Activated CD8-positive, alpha-beta memory T cell treated with anti-CD3 and anti-CD28 coated beads, Interleukin-2, amount 10 ng/mL, durations not matched to agents 7 days and 5 days (primary cell): ENCODE data around the gene ULK2. TPM values are rescaled to one million over a fixed set of nuclear protein-coding genes. Genes with fewer than 3 reads are reported as not detected.

Source experiments
- ATAC-seq: fragments of 150-1000 bp; cut with Tn5 transposase; one replicate; pipeline ENCODE4 v1.10.0; 2021; ENCODE audit warnings: moderate library complexity
- CTCF ChIA-PET: fragments of 350-600 bp; sonication (Branson Sonifier 250); formaldehyde crosslinking; loops from one replicate; lab custom pipeline; 2021; ENCODE audit warnings: antibody characterized with exemption; lab: Charles Lee
- DNase-seq: peaks from one replicate; pipeline ENCODE4 v3.0.0-alpha.2; 2020
- H3K27ac Mint-ChIP-seq: one replicate; pipeline ENCODE4 v1.8.0; 2021; ENCODE audit warnings: mild to moderate bottlenecking, mixed read lengths
- H3K27me3 Mint-ChIP-seq: one replicate; pipeline ENCODE4 v1.8.0; 2021; ENCODE audit warnings: mixed read lengths
- H3K36me3 Mint-ChIP-seq: one replicate; pipeline ENCODE4 v1.8.0; 2021; ENCODE audit warnings: mild to moderate bottlenecking, mixed read lengths
- H3K4me1 Mint-ChIP-seq: one replicate; pipeline ENCODE4 v1.8.0; 2021; ENCODE audit warnings: mixed read lengths
- H3K4me3 Mint-ChIP-seq: one replicate; pipeline ENCODE4 v1.8.0; 2021; ENCODE audit warnings: mild to moderate bottlenecking, moderate library complexity, mixed read lengths
- H3K9me3 Mint-ChIP-seq: one replicate; pipeline ENCODE4 v1.8.0; 2022; ENCODE audit warnings: low read depth, mixed read lengths
- total RNA-seq, 2 experiments: library from RNA; stranded (reverse); gene quantifications; one replicate each; pipeline ENCODE4 v1.2.3, GENCODE V29; 2021

ULK2 gene
- total RNA-seq, 2 experiments from 2014 or later = 5.3 to 11.2 TPM

DNA sequence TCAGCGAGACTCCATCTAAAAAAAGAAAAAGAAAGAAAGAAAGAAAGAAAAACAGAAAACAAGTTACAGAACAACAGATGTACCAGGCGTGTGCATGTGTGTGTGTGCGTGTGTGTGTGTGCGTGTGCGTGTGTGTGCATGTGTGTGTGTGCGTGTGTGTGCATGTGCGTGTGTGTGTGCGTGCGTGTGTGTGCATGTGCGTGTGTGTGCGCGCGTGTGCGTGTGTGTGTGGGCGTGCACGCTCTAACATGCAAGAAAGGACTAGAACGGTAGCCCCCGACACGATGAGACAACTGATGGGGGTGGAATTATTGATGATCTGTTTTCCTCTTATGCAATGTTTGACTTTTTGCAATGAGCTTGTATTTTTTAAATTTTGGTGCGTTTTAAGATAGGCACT, 121.2 kb downstream of the ULK2 start:
- DNase-seq (no peak), ATAC-seq (no peak)
- Mint-ChIP-seq H3K36me3 (no peaks in the 10 kb centered on the region), H3K4me1 (peaks cover 4% of the 10 kb centered on the region), H3K9me3 (no peaks in the 10 kb centered on the region), H3K27me3 (peaks cover 18% of the 10 kb centered on the region), H3K4me3 (no peak overlapping the region), H3K27ac (no peak overlapping the region)
- CTCF ChIA-PET = no interaction called here

DNA sequence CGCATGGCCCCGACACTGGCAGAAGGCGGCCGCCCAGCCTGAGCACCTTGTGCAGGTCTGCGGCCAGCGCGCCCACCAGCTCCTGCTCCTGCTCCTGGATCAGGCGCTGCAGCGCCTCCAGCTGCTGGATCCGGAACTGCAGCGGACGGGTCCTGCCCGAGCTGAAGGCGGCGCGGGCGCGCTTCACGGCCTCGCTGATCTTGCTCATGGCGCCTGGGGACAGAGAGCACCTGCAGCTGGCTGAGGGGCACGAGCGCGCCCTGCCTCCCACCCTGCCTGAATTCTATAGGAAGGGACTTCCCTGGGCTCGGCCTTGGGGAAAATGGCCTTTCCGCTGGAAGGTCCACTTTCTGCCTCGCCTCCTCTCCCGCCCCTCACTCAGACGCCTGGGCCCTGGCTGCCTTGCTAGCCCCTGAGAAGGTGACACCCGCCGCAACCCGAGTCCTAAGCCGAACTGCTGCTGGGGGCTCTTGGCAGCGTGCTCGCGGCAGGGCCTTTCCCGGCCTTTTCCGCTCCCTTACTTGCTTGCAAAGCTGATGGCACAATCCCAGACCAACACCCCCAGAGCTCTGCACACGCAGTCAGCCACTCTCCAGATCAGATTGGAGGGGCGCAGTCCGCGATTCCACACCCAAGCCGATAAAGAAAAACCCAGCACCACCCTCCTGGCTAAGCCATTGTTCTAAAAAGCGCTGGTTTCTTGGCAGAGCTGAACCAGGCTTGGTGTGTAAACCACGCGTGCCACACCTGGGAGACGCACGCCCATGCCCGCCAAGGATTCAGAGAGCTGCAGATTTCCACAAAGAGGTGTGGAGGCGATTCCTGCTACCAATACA, 122.6 kb downstream of the ULK2 start:
- H3K9me3 Mint-ChIP-seq = no peaks in the 10 kb centered on the region
- no peaks in the 10 kb centered on the region for H3K36me3 Mint-ChIP-seq
- ATAC-seq (peak; percentile 91), DNase-seq (peak; percentile 89)
- H3K4me1 Mint-ChIP-seq = peaks cover under 1% of the 10 kb centered on the region
- peaks cover 9% of the 10 kb centered on the region for H3K27me3 Mint-ChIP-seq
- H3K27ac Mint-ChIP-seq = no peak overlapping the region
- CTCF ChIA-PET = interaction anchor here (0.9 to 2.5 kb wide), 23 partner anchors 8 to 452 kb away, joined by 3 to 18 read pairs (median 4); no protein-coding TSS in a partner anchor
- peak overlapping the region; percentile 66 for H3K4me3 Mint-ChIP-seq

DNA sequence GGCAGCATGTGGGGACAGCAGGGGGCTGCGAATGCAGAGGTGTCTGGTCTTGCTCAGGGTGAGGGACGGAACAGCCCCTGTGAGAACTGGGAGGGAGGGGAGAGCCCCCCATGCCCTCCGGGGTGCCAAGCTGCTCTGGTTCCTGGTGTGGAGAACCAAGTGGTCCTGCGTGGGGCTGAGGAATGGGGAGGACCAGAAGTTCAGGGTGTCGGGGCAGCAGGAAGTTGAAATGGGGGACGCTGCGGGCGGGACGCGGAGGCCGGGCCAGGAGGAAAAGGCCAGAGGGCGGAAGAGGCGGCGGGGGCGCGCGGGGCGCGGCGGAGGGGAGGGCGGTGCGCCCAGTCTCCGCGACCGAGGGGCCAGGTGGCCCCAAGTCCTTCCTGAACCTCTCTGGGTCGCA, 123.2 kb downstream of the ULK2 start:
- CTCF ChIA-PET = interaction anchor here (0.9 to 2.5 kb wide), 21 partner anchors 9 to 451 kb away, joined by 3 to 18 read pairs (median 4); no protein-coding TSS in a partner anchor
- Mint-ChIP-seq H3K27me3 (peaks cover 9% of the 10 kb centered on the region), H3K4me3 (peak overlapping the region; percentile 66), H3K4me1 (no peaks in the 10 kb centered on the region), H3K27ac (no peak overlapping the region), H3K9me3 (no peaks in the 10 kb centered on the region), H3K36me3 (no peaks in the 10 kb centered on the region)
- no peak for DNase-seq
- ATAC-seq = peak; percentile 57

DNA sequence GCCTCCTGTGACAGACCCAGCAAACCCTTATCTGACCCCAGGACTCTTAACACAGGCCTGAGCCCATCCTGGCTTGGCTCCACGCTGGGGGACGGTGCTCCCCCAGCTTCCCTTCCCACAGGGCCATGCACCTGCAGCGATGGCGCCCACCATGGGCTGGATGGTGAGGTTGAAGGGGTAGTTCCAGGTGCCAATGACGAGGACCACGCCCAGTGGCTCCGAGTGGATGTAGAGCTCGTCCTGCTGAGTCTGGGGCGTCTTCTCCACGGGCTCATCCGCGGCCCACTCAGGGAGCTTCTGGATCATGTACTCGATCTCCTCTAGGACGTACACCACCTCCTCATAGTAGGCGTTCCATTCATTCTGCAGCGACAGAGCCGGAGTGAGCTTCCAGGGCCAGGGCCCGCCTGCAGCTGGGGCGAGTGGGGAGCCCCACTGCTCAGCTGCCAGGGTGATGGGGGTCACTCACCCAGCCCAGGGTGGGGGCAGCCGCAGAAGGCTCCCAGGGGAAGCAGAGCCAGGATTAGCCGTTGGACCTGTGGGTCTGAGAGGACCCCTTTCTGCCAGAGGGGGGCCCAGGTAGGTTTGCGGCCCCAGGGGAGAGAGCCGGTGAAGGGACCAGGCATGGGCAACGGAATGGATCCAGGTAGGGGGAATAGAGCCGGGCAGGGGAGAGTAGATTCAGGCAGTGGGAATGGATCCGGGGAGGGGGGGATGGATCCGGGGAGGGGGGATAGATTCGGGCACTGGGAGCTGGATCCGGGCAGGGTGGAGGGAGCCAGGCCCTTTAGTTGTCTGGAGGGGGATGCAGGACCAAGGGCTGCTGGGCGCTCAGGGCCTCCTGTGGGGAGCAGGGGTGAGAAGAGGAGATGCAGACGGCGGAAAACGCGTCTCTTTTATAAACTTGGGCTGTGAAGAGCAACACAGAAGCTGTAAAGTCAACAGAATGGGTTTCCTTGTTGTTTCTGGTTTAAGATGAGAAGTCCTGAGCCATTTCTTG, 124.3 kb downstream of the ULK2 start:
- no peaks in the 10 kb centered on the region for H3K9me3 Mint-ChIP-seq
- H3K4me3 Mint-ChIP-seq = no peak overlapping the region
- DNase-seq (no peak), ATAC-seq (no peak)
- CTCF ChIA-PET = interaction anchor here (1.0 to 2.5 kb wide), 5 partner anchors 19 to 404 kb away, joined by 3 to 18 read pairs (median 7); no protein-coding TSS in a partner anchor
- H3K36me3 Mint-ChIP-seq = no peaks in the 10 kb centered on the region
- no peaks in the 10 kb centered on the region for H3K4me1 Mint-ChIP-seq
- no peak overlapping the region for H3K27ac Mint-ChIP-seq
- H3K27me3 Mint-ChIP-seq = peaks cover 3% of the 10 kb centered on the region

DNA sequence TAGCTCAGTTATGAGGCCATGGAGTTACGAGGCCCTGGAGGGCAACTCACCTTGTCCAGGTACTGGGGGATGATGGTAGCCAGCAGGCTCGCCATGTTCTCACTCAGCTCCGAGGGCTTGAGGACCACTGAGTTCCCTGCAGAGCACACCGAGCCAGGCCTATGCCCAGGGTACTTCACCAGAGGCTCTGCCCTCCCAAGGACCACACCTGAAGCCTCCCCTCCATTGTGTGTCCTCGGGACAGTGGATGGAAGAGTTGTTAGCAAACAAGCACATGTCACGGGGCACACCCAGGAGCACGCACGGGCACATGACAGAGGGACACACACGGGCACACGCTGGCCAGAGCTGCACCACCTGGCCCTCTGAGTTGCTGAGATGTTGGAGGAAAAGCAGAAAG, 125.2 kb downstream of the ULK2 start:
- H3K27ac Mint-ChIP-seq = no peak overlapping the region
- no peak overlapping the region for H3K4me3 Mint-ChIP-seq
- no peaks in the 10 kb centered on the region for H3K9me3 Mint-ChIP-seq
- H3K36me3 Mint-ChIP-seq = no peaks in the 10 kb centered on the region
- H3K4me1 Mint-ChIP-seq = no peaks in the 10 kb centered on the region
- DNase-seq = no peak
- no peaks in the 10 kb centered on the region for H3K27me3 Mint-ChIP-seq
- no peak for ATAC-seq
- CTCF ChIA-PET = interaction anchor here (1.0 to 2.3 kb wide), 3 partner anchors 9 to 24 kb away, joined by 3 to 7 read pairs (median 3); no protein-coding TSS in a partner anchor

DNA sequence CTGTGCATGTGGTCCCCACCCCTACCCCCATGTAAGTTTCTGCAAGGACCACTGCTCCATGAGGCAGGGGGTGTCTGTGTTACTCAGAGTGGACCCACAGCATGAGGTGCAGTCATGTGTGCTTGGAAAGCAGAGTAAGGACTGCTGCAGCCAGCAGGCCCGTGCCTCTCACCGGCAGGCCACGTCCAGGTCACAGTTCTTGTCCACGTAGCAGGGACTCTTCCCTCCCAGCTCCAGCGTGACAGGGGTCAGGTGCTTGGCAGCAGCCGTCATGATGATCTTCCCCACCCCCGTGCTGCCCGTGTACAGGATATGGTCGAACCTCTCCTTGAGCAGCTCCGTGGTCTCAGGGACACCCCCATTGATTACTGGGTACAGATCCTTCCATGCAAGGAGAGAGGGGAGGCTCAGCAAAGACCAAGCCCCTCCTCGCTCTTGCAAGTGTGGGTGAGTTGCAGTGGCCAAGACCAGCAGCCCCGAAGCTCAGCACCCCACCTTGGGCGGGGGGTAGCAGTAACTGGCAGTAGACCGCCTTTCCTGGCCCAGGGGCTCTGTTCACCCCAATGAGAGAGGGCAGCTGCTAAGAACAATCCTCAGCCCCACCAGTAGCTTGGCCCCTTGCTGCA, 125.8 kb downstream of the ULK2 start:
- DNase-seq = no peak
- H3K36me3 Mint-ChIP-seq = no peaks in the 10 kb centered on the region
- H3K9me3 Mint-ChIP-seq = no peaks in the 10 kb centered on the region
- CTCF ChIA-PET = interaction anchor here (1.0 to 2.3 kb wide), 3 partner anchors 10 to 25 kb away, joined by 3 to 7 read pairs (median 3); no protein-coding TSS in a partner anchor
- H3K4me1 Mint-ChIP-seq = no peaks in the 10 kb centered on the region
- no peak overlapping the region for H3K27ac Mint-ChIP-seq
- no peaks in the 10 kb centered on the region for H3K27me3 Mint-ChIP-seq
- ATAC-seq = no peak
- no peak overlapping the region for H3K4me3 Mint-ChIP-seq

DNA sequence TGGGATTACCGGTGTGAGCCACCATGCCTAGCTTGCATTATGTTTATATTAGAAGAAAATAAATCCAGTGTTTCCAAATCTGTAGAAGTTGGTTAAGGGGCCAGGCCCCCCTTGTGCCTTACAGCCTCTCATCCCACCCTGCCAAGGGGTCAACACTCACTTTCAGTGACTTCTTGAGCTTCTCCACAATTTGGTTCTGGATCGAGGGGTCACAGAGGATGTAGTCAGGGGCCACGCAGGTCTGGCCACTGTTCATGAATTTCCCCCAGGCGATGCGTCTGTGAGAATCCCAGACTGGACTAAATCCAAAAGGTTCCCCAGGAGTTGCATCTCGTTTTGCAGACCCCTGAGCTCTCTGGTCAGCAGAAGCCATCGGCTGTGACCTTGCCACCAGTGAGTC, 126.8 kb downstream of the ULK2 start:
- Mint-ChIP-seq H3K27me3 (no peaks in the 10 kb centered on the region), H3K27ac (no peak overlapping the region), H3K4me3 (no peak overlapping the region), H3K36me3 (no peaks in the 10 kb centered on the region), H3K9me3 (no peaks in the 10 kb centered on the region), H3K4me1 (no peaks in the 10 kb centered on the region)
- DNase-seq (no peak), ATAC-seq (no peak)
- CTCF ChIA-PET = no interaction called here

DNA sequence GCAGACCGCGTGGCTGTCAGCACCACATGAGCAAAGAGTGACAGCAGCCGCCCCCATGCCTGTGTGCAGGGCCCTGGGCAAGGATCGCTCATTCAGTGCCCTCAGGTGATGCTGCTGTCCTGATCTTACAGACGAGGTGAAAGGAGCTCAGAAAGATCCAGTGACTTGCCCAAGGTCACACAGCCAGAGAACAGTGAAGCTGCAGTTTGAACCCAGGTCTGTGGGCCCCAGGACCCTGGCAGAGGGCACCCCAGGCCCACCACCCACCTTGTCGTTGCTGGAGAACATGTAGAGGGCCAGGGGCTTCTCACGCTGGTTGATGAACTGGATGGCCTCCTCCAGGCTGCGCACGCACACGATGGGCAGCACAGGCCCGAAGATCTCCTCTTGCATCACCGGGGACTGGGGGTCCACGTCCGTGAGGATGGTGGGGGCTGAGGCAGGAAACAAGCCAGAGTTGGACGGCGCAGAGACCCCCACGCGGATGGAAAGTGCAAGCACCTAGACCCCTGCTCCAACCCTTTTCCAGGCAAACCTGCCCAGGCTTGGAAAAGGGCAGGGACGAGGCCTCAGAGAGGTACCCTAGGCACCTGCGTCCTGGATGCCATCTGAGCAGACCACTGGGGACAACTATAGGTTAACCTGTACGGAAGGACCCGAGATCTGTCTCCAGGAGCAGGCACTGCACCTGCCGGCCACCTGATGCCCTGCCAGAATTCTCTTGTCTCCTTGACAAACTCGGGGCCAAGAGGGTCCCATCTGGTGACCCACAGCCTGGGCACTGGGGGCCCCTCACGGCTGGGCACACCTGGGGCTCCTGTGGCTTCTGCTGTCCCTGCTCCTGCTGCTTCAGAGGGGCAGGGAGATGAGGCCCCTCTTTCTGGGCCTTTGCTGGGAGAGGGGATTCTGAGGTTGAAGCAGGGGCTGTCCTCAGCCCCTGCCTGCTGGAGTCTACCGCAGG, 128.2 kb downstream of the ULK2 start:
- no peak for ATAC-seq
- H3K4me3 Mint-ChIP-seq = no peak overlapping the region
- no peak overlapping the region for H3K27ac Mint-ChIP-seq
- peaks cover 2% of the 10 kb centered on the region for H3K27me3 Mint-ChIP-seq
- no peak for DNase-seq
- H3K36me3 Mint-ChIP-seq = no peaks in the 10 kb centered on the region
- CTCF ChIA-PET = no interaction called here
- H3K4me1 Mint-ChIP-seq = no peaks in the 10 kb centered on the region
- H3K9me3 Mint-ChIP-seq = no peaks in the 10 kb centered on the region

DNA sequence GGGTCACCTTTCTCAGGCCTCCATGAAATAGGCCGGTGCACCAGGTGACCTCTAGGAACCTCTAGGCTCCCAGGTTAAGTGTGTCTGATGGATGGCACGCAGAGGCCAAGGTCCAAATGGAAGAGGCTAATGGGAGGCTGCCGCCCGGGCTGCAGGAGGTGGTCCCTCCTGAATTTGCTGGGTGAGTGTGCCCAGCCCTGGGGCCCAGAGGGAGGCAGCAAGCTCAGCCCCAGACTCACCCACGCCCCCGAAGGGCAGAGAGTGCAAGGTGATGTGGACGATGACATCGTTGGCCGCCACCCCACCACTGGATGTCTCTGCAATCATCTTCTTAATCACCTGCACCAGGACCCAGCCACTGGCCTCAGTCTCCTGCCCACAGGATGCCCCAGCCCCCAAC, 129.0 kb downstream of the ULK2 start:
- ATAC-seq (no peak), DNase-seq (no peak)
- Mint-ChIP-seq H3K27ac (no peak overlapping the region), H3K9me3 (no peaks in the 10 kb centered on the region), H3K36me3 (no peaks in the 10 kb centered on the region), H3K27me3 (peaks cover 6% of the 10 kb centered on the region), H3K4me1 (no peaks in the 10 kb centered on the region), H3K4me3 (no peak overlapping the region)
- CTCF ChIA-PET = no interaction called here

DNA sequence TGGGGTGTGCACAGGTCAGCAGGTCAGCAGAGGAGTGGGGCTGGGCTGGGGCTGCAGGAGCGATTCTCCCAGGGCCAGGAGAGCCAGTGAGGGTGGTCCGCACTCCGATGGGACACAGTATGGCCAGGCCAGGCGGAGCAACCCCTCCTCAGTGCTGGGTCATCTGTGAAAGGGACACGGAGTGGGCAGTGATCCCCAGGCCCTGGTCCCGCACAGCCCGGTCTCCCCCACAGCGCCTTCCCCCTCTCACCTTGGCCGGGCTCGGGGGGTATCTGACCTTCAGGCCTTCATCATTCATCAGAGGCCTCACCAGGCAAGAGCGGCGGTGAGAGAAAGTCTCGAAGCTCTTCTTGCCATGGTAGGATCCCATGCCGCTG, 129.7 kb downstream of the ULK2 start:
- Mint-ChIP-seq H3K27me3 (peaks cover 6% of the 10 kb centered on the region), H3K4me1 (no peaks in the 10 kb centered on the region), H3K36me3 (no peaks in the 10 kb centered on the region), H3K27ac (no peak overlapping the region), H3K4me3 (no peak overlapping the region), H3K9me3 (no peaks in the 10 kb centered on the region)
- no peak for ATAC-seq
- CTCF ChIA-PET = no interaction called here
- DNase-seq = no peak

DNA sequence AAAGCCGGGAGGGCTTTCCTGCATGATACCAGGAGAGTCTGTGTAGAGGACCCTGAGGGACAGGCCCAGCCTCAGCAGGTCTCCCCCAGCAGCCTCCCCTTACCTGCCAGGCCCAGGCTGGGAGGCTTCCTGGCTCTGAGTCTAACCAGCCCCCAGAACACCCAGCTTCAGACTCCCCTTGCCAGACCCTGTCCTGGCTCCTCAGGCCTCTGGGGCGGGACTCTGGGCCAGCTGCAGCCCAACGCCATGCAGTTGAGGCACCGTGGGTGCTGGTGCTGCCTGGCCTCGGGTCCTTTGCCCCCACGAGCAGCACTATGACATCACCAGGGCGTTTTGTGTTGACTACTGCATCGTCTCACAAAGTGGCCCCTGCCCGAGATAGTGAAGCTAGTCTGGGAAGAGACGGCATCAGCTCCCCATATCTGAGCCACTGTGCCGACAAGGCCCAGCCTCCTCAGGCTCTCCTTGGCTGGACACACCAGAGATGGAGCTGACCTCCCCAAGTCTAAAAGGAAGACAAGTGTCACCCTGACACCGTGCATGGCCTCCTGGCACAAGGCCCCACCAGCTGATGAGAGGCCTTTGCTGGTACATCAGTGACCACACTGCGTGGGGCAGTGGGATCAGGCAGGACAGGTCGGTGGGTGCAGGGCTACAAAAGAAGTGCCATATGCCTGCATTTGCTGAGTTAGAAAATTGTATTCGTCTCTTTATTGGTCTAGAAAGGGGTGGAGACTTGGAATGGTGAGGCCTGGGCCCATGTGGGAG, 130.2 kb downstream of the ULK2 start:
- DNase-seq = no peak

More for the DNA sequence above, 130.2 kb downstream of the ULK2 start:
- ATAC-seq = no peak
- CTCF ChIA-PET = interaction anchor here (1.2 kb wide), 1 partner anchor 25 kb away, joined by 3 read pairs; no protein-coding TSS in a partner anchor
- Mint-ChIP-seq H3K27me3 (peaks cover 6% of the 10 kb centered on the region), H3K36me3 (no peaks in the 10 kb centered on the region), H3K9me3 (no peaks in the 10 kb centered on the region), H3K27ac (no peak overlapping the region), H3K4me3 (no peak overlapping the region), H3K4me1 (no peaks in the 10 kb centered on the region)
